ENCODE measurements around the gene RAD52.

RAD52 gene

GRCh38 chr12:949453-950191 lies at the start of gene RAD52:
TSS of gene RAD52 (minus strand) at chr12:949694. CDS start at chr12:933058, 16,636 bp downstream.
- TF ChIP-seq CTCF (IDR thresholded peaks at IDR 0.05; ENCODE audit: borderline replicate concordance, control extremely low read depth, extremely low read depth, insufficient read depth, missing control alignments), result peak; percentile 97
- in situ Hi-C loops (cut with MboI; ENCODE audit: low sequenced_read_pairs, unreplicated experiment), result loop anchor here (10.0 kb wide), 3 partner anchors 135 to 375 kb away; no protein-coding TSS in a partner anchor
- peak; percentile 92 for DNase-seq (ENCODE audit: low spot score)

GRCh38 chr12:998020-998874 lies 48.8 kb upstream of the RAD52 start:
- TF ChIP-seq CTCF (IDR thresholded peaks at IDR 0.05; ENCODE audit: borderline replicate concordance, control extremely low read depth, extremely low read depth, insufficient read depth, missing control alignments), result no peak
- DNase-seq (ENCODE audit: low spot score), result peak; percentile 51
- in situ Hi-C loops (cut with MboI; ENCODE audit: low sequenced_read_pairs, unreplicated experiment), result no loop called here

- in situ Hi-C loops (cut with MboI; ENCODE audit: low sequenced_read_pairs, unreplicated experiment), result no loop called here
- DNase-seq (ENCODE audit: low spot score), result no peak
- TF ChIP-seq CTCF (IDR thresholded peaks at IDR 0.05; ENCODE audit: borderline replicate concordance, control extremely low read depth, extremely low read depth, insufficient read depth, missing control alignments), result no peak
Observed at GRCh38 chr12:997505-997904, 48.0 kb upstream of the RAD52 start.

GRCh38 chr12:996881-997280 lies 47.4 kb upstream of the RAD52 start:
- DNase-seq (ENCODE audit: low spot score), result no peak

GRCh38 chr12:992647-993046 lies 43.2 kb upstream of the RAD52 start:
- in situ Hi-C loops (cut with MboI; ENCODE audit: low sequenced_read_pairs, unreplicated experiment), result no loop called here
- DNase-seq (ENCODE audit: low spot score), result no peak
- TF ChIP-seq CTCF (IDR thresholded peaks at IDR 0.05; ENCODE audit: borderline replicate concordance, control extremely low read depth, extremely low read depth, insufficient read depth, missing control alignments), result no peak

More at GRCh38 chr12:996881-997280, 47.4 kb upstream of the RAD52 start:
- in situ Hi-C loops (cut with MboI; ENCODE audit: low sequenced_read_pairs, unreplicated experiment), result no loop called here
- TF ChIP-seq CTCF (IDR thresholded peaks at IDR 0.05; ENCODE audit: borderline replicate concordance, control extremely low read depth, extremely low read depth, insufficient read depth, missing control alignments), result no peak
